ENCODE results near the gene LOXL3.

GRCh38 chr2:74537140-74537539 is 16.6 kb downstream of the LOXL3 start:
- TF ChIP-seq CTCF (IDR thresholded peaks at IDR 0.05) (no peak), POLR2AphosphoS5 (IDR thresholded peaks at IDR 0.05; ENCODE audit: low read depth, low read length) (no peak), REST (IDR thresholded peaks at IDR 0.05; ENCODE audit: low read depth, low read length) (no peak), MAX (IDR thresholded peaks at IDR 0.05; ENCODE audit: low read depth) (no peak), ZBTB33 (IDR thresholded peaks at IDR 0.05; ENCODE audit: borderline replicate concordance, low read depth) (no peak), EZH2phosphoT487 (IDR thresholded peaks at IDR 0.05; ENCODE audit: borderline replicate concordance, low read depth) (no peak), NRF1 (IDR thresholded peaks at IDR 0.05; ENCODE audit: low read depth, low read length) (no peak), FOXJ3 (CRISPR knock-in tag; IDR thresholded peaks at IDR 0.05) (no peak), RXRA (IDR thresholded peaks at IDR 0.05; ENCODE audit: borderline replicate concordance, low read depth) (no peak), FOSL2 (IDR thresholded peaks at IDR 0.05; ENCODE audit: borderline replicate concordance, low read depth) (no peak), TCF12 (IDR thresholded peaks at IDR 0.05) (no peak), EP300 (IDR thresholded peaks at IDR 0.05; ENCODE audit: borderline replicate concordance in 1 of 2, low read depth in 1 of 2, low read length in 1 of 2) (no peak)
